GM12878 (cell line): ENCODE measurements around the gene SPATA24.

ENCODE experiments used
- CHD2 ChIP-seq: IDR thresholded peaks from 2 replicates; pipeline ENCODE4 v1.6.1; 2011; ENCODE audit warnings: low read depth, low read length, improper control_type of control experiment, borderline replicate concordance
- CTCF ChIP-seq, 3 experiments: IDR thresholded peaks in 2 of 3; conservative IDR thresholded peaks in 1 of 3; 2 replicates each; pipeline ENCODE4 v1.5.1; 2011; ENCODE audit warnings: low read depth in 3 of 3, low read length in 3 of 3, mild to moderate bottlenecking in 3 of 3, control low read depth in 2 of 3, moderate library complexity in 2 of 3, inconsistent platforms in 1 of 3, mixed read lengths in 1 of 3; ENCODE audit not compliant: control insufficient read depth in 2 of 3, insufficient read depth in 1 of 3; ENCODE audit errors: extremely low read depth in 1 of 3
- KAT2A ChIP-seq: conservative IDR thresholded peaks from 2 replicates; pipeline ENCODE4 v1.6.1; 2011; ENCODE audit warnings: low read depth, low read length; ENCODE audit not compliant: control insufficient read depth

DNA sequence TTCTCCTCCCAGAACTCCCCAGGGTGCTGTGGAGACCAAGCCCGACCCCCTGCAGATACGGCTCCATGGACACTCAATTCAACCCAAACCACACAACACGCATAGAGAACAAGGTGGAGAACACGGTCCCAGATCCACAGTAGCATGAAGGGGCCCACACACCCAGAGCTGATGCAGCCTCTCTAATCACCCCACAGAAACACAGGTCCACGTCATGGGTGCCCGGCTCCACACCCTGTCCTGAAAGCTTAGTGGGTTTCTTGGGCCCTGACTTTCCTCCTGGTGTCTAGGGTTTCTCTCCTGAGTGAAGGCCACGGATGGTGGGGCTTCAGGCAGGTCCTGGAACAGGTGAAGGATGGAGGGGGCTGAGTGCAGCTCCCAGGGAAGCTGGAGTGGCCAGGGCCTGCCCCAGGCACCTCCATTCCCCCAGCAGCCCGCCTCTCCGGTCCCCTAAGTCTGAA is 19.3 kb downstream of the SPATA24 start:
- no peak for TF ChIP-seq CHD2
- no peak for TF ChIP-seq CTCF (IDR thresholded peaks at IDR 0.05 in 2 of 3, conservative IDR thresholded peaks at IDR 0.05 in 1 of 3; ENCODE audit: control insufficient read depth in 2 of 3, extremely low read depth in 1 of 3, insufficient read depth in 1 of 3, low read depth in 3 of 3, low read length in 3 of 3)
- no peak for TF ChIP-seq KAT2A
